ENCODE results near the gene PCDH18.

GRCh38 chr4:137495578-137495977, 36.7 kb downstream of the PCDH18 start:
- no peak for TF ChIP-seq REST (IDR thresholded peaks at IDR 0.05; ENCODE audit: insufficient read depth in 1 of 2, low read depth in 2 of 2, low read length in 2 of 2)
- TF ChIP-seq TAF1 (IDR thresholded peaks at IDR 0.05; ENCODE audit: borderline replicate concordance, insufficient read depth, low read length): no peak
- no peak for TF ChIP-seq POLR2AphosphoS5 (IDR thresholded peaks at IDR 0.05; ENCODE audit: low read depth, low read length)
